Thoracic aorta (tissue), 2 donors: ENCODE results near the gene USP9X. TPM values are rescaled to one million over a fixed set of nuclear protein-coding genes. Genes with fewer than 3 reads are reported as not detected.

ENCODE experiments used
- ATAC-seq: fragments of 150-250 bp; one replicate; pipeline ENCODE4 v1.8.0; 2017; ENCODE audit warnings: low read depth; ENCODE audit not compliant: insufficient number of reproducible peaks, low FRiP score
- DNase-seq: peaks from one replicate; pipeline ENCODE4 v3.0.0-alpha.2; 2020; ENCODE audit warnings: low spot score
- H3K27ac ChIP-seq, 2 donors: fragments of 200-600 bp; sonication (generic); 1 replicate in 1 of 2; 2 replicates in 1 of 2; pipeline ENCODE4 v1.5.1; 2016; ENCODE audit warnings: mild to moderate bottlenecking in 2 of 2, moderate library complexity in 2 of 2
- H3K27me3 ChIP-seq: fragments of 200-600 bp; sonication (generic); replicated peaks from 2 replicates; pipeline ENCODE4 v1.6.0; 2016; ENCODE audit warnings: mild to moderate bottlenecking; ENCODE audit not compliant: insufficient read depth
- H3K36me3 ChIP-seq: fragments of 200-600 bp; sonication (generic); one replicate; pipeline ENCODE4 v1.5.1; 2016
- H3K4me1 ChIP-seq, 2 donors: fragments of 200-600 bp; sonication (generic); 1 replicate in 1 of 2; 2 replicates in 1 of 2; pipeline versions ENCODE4 v1.5.1 to v1.6.0; 2016; ENCODE audit warnings: low read depth in 2 of 2, mild to moderate bottlenecking in 1 of 2; ENCODE audit not compliant: control insufficient read depth in 1 of 2
- H3K4me3 ChIP-seq: fragments of 200-600 bp; sonication (generic); 2 replicates; pipeline ENCODE4 v1.5.1; 2016; ENCODE audit warnings: mild to moderate bottlenecking
- H3K9me3 ChIP-seq: fragments of 200-600 bp; sonication (generic); 2 replicates; pipeline ENCODE4 v1.5.1; 2016
- CTCF ChIP-seq: fragments of 200-600 bp; sonication (generic); IDR thresholded peaks from one replicate; pipeline ENCODE4 v1.5.1; 2019; ENCODE audit warnings: antibody characterized with exemption
- total RNA-seq, 2 donors: library from RNA; depleted of rRNA; stranded (reverse); fragments of >200 nt; gene quantifications; one replicate each; pipeline versions ENCODE4 v1.1.0 to v1.2.3, GENCODE V29; 2016

The USP9X gene
- total RNA-seq, 2 donors from 2014 or later = 81.4 to 87.8 TPM

DNA sequence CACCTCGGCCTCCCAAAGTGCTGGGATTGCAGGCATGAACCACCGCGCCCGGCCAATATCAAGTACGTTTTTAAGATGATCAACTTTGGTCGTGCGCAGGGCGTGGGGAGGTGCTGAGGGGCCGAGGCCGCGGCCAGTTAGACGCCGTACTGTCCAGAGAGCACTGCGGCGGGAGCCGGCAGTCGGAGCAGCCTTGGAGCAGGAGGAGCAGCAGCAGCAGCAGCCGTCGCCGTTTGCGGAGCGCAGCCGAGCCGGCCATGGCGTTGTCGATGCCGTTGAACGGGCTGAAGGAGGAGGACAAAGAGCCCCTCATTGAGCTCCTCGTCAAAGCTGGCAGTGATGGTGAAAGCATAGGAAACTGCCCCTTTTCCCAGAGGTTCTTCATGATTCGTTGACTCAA, 8.5 kb upstream of the USP9X start:
- ATAC-seq (no peak), DNase-seq (no peak)
- Histone ChIP-seq H3K36me3 (no peaks in the 10 kb centered on the region), H3K27me3 (no peaks in the 10 kb centered on the region), H3K9me3 (no peaks in the 10 kb centered on the region), H3K4me3 (no peak overlapping the region), H3K27ac (no peak overlapping the region), H3K4me1 (no peaks in the 10 kb centered on the region)
- no peak for TF ChIP-seq CTCF

DNA sequence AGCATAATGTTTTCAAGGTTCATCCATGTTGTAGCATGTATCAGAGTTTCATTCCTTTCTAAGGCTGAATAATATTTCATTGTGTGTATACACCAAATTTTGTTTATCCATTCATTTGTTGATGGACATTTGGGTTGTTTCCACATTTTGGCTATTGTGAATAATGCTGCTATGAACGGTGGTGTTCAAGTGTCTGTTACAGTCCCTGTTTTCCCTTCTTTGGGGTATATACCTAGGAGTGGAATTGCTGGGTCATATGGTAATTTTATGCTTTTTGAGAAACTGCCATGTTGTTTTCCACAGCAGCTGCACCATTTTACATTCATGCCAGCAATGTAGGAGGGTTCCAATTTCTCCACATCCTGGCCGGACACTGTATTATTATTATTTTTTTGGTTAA, 3.4 kb upstream of the USP9X start:
- H3K4me1 ChIP-seq = no peaks in the 10 kb centered on the region
- no peaks in the 10 kb centered on the region for H3K36me3 ChIP-seq
- no peaks in the 10 kb centered on the region for H3K27me3 ChIP-seq
- DNase-seq (no peak), ATAC-seq (no peak)
- TF ChIP-seq CTCF = no peak
- no peak overlapping the region for H3K27ac ChIP-seq
- H3K4me3 ChIP-seq = no peak overlapping the region
- no peaks in the 10 kb centered on the region for H3K9me3 ChIP-seq

- Histone ChIP-seq H3K4me3 (no peak overlapping the region), H3K27ac (no peak overlapping the region), H3K36me3 (no peaks in the 10 kb centered on the region), H3K9me3 (no peaks in the 10 kb centered on the region), H3K27me3 (no peaks in the 10 kb centered on the region), H3K4me1 (no peaks in the 10 kb centered on the region)
- ATAC-seq (no peak), DNase-seq (no peak)
- TF ChIP-seq CTCF = no peak
Measured at GRCh38 chrX:41082783-41083182, 2.5 kb upstream of the USP9X start.

- DNase-seq (peak; percentile 93), ATAC-seq (peak; percentile 83)
- peak overlapping the region; percentile 81 for H3K4me3 ChIP-seq
- no peaks in the 10 kb centered on the region for H3K36me3 ChIP-seq
- H3K27ac ChIP-seq = peak overlapping the region; percentile 96 to 98
- no peaks in the 10 kb centered on the region for H3K9me3 ChIP-seq
- no peak for TF ChIP-seq CTCF
- no peaks in the 10 kb centered on the region for H3K4me1 ChIP-seq
- no peaks in the 10 kb centered on the region for H3K27me3 ChIP-seq
Measured at GRCh38 chrX:41084044-41084892, 977 bp upstream of the USP9X start.

DNA sequence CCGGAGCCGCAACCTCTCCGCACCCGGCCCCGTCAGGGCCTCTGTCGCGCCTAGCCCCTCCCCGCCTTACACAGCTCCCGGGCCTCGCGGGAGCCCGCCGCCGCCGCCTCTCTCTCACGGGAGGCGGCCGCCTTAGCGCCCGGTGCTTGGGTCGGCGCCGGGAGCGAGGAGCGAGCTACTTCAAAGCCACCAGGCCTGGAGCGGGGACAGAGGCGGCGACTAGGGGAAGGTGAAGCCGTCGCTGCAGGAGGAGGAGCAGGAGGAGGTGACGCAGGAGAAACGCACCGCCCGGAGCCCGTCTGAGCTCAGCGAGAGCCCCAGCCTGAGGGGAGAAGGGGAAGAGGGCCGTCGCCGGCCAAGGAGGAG, 250 bp downstream of the USP9X start:
- Histone ChIP-seq H3K27ac (peak overlapping the region; percentile 96 to 98), H3K4me1 (peaks cover 0 to 7% of the 10 kb centered on the region in 2 donors), H3K36me3 (no peaks in the 10 kb centered on the region), H3K9me3 (no peaks in the 10 kb centered on the region), H3K27me3 (no peaks in the 10 kb centered on the region), H3K4me3 (peak overlapping the region; percentile 81)
- ATAC-seq (peak; percentile 38), DNase-seq (peak; percentile 4)
- TF ChIP-seq CTCF = no peak
